T-helper 2 cell treated with Interferon-gamma antibody and Interleukin-4, amounts not matched to agents 5 μg/mL and 100 μg/mL, for 36 hours (primary cell): Measurements from ENCODE around the gene LMBR1L.

Experiments
- DNase-seq: peaks from one replicate; pipeline ENCODE4 v3.0.0; 2021; ENCODE audit warnings: low spot score
- H3K27ac Mint-ChIP-seq: one replicate; pipeline ENCODE4 v1.8.0; 2021; ENCODE audit warnings: mild to moderate bottlenecking, mixed read lengths
- H3K27me3 Mint-ChIP-seq: one replicate; pipeline ENCODE4 v1.8.0; 2021; ENCODE audit warnings: low read depth, mixed read lengths
- H3K36me3 Mint-ChIP-seq: one replicate; pipeline ENCODE4 v1.8.0; 2021; ENCODE audit warnings: low read depth, mixed read lengths
- H3K4me1 Mint-ChIP-seq: one replicate; pipeline ENCODE4 v1.8.0; 2021; ENCODE audit warnings: low read depth, mixed read lengths
- H3K4me3 Mint-ChIP-seq: one replicate; pipeline ENCODE4 v1.8.0; 2022; ENCODE audit warnings: mild to moderate bottlenecking, moderate library complexity, mixed read lengths
- H3K9me3 Mint-ChIP-seq: one replicate; pipeline ENCODE4 v1.8.0; 2021; ENCODE audit warnings: mixed read lengths

The LMBR1L gene

DNA sequence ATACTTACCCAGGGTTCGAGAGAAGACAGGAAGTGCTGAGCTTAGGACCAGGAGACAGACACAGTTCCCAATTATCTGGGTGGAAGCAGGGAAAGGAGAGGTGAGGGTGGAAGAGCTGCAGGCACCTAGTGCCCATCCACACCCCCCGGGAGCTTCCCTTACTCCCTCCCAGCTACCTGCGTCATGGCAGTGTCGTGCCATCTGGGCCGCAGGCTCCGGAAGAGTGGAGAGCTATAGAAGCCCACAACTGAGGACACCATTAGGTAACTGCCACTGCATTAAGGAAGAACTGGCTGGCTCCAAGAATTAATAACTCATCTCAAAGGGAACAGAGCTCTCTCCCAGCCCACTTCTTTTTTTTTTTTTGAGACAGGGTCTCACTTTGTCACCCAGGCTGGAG, 10.3 kb downstream of the LMBR1L start:
- H3K4me1 Mint-ChIP-seq, result peaks cover 3% of the 10 kb centered on the region
- no peak for DNase-seq
- H3K27ac Mint-ChIP-seq, result no peak overlapping the region
- no peak overlapping the region for H3K4me3 Mint-ChIP-seq
- H3K27me3 Mint-ChIP-seq, result peaks cover 7% of the 10 kb centered on the region
- no peaks in the 10 kb centered on the region for H3K9me3 Mint-ChIP-seq
- H3K36me3 Mint-ChIP-seq, result peaks cover 32% of the 10 kb centered on the region

- H3K36me3 Mint-ChIP-seq, result peaks cover 26% of the 10 kb centered on the region
- peaks cover 3% of the 10 kb centered on the region for H3K4me1 Mint-ChIP-seq
- peaks cover 22% of the 10 kb centered on the region for H3K27me3 Mint-ChIP-seq
- no peak overlapping the region for H3K4me3 Mint-ChIP-seq
- H3K27ac Mint-ChIP-seq, result no peak overlapping the region
- no peak for DNase-seq
- no peaks in the 10 kb centered on the region for H3K9me3 Mint-ChIP-seq
Measured at GRCh38 chr12:49098703-49099102, 11.9 kb downstream of the LMBR1L start.

DNA sequence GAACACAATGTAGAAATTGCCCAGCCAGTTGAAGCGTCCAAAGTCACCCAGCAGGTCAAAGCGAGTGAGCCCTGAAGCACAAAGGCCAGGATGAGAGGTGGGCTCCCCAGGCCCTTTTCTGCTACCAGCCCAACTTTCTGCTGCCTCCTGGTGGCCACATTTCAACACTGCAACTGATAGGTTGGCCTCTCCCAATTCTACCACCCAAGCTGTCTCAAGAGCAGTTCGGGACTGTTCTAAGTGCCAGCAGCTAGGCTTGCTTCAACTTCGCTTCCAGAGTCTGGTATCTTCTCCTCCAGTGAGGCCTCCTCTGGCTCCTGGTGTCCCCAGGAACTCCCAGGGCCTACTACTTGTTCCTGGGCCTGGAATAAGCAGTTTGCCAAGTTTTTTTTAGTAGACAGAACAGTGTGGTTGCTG, 12.6 kb downstream of the LMBR1L start:
- Mint-ChIP-seq H3K27me3 (peaks cover 29% of the 10 kb centered on the region), H3K4me3 (no peak overlapping the region), H3K27ac (no peak overlapping the region), H3K36me3 (peaks cover 24% of the 10 kb centered on the region), H3K4me1 (peaks cover 9% of the 10 kb centered on the region), H3K9me3 (no peaks in the 10 kb centered on the region)
- DNase-seq, result peak; percentile 31

GRCh38 chr12:49097381-49097780, 13.3 kb downstream of the LMBR1L start:
- DNase-seq, result no peak
- Mint-ChIP-seq H3K27me3 (peaks cover 35% of the 10 kb centered on the region), H3K27ac (no peak overlapping the region), H3K4me1 (peaks cover 12% of the 10 kb centered on the region), H3K9me3 (no peaks in the 10 kb centered on the region), H3K4me3 (no peak overlapping the region), H3K36me3 (peaks cover 24% of the 10 kb centered on the region)

DNA sequence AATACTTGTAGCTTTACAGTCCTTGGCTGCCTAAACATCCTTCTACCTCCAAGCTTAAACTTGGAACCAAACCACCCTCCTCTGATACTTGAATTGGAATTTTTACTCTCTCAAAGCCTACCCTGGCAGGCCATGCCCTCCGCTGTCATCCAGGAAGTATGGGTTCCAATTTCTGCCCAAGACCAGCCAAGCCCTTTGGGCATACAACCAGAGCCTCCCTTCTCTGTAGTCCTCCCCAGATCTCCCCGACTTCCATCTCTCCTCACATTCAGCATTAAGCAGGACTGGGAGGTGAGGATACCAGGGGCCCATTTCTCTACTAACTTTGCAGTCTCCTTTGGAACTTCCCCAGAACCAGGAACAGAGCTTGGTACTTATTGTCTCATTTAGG, 15.7 kb downstream of the LMBR1L start:
- Mint-ChIP-seq H3K4me3 (no peak overlapping the region), H3K9me3 (no peaks in the 10 kb centered on the region), H3K27me3 (peaks cover 58% of the 10 kb centered on the region), H3K4me1 (peaks cover 28% of the 10 kb centered on the region), H3K27ac (no peak overlapping the region), H3K36me3 (peaks cover 13% of the 10 kb centered on the region)
- DNase-seq, result no peak

DNA sequence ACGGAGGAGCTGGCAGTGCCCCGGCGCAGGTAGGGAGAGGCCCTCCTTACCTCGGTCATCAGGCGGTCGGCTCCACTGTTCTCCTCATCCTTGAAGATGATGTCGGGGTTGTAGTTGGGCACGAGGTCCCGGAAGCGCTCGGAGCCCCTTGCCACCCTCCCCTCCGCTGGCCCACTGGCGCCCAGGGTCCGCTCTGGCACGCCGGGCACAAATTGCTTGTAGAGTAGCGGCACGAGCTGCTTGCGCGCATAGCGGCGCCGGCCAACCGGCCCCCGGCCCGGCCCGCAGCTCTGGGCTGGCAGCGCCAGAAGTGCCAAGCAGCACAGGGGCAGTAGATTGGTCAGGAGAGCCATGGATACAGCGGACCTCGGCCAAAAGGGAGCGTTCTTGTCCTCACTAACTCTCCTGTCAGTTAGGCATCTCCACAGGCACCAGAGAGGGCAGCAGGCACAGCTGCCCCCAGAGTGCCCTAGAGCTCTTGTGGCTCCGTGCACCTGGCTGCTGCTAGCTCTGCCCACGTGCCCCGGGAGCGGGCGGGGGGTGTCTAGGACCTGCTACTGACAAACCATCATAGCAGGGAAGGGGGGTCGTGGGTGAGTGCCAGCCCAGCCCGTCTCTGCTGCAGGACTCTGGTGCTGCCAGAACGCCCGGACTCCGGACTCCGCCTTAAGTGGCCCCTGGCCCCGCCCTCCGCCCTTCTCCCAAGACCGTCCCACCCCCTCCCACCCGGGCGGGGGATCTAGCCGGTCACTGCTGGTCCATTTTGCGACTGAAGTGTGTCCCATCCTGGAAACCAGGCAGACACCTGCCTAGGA, 16.3 kb downstream of the LMBR1L start, which contains the start of gene DHH:
Gene DHH, minus strand, starts transcription at position 642 of the 815 bp plus-strand sequence. Its CDS starts 289 bp downstream, at position 353.
- no peak for DNase-seq
- H3K36me3 Mint-ChIP-seq, result peaks cover 9% of the 10 kb centered on the region
- no peaks in the 10 kb centered on the region for H3K9me3 Mint-ChIP-seq
- peaks cover 31% of the 10 kb centered on the region for H3K4me1 Mint-ChIP-seq
- peaks cover 62% of the 10 kb centered on the region for H3K27me3 Mint-ChIP-seq
- H3K4me3 Mint-ChIP-seq, result no peak within 1 kb of the TSS
- H3K27ac Mint-ChIP-seq, result no peak within 1 kb of the TSS

- H3K4me3 Mint-ChIP-seq, result no peak overlapping the region
- peaks cover 32% of the 10 kb centered on the region for H3K4me1 Mint-ChIP-seq
- no peaks in the 10 kb centered on the region for H3K9me3 Mint-ChIP-seq
- no peak for DNase-seq
- peaks cover 67% of the 10 kb centered on the region for H3K27me3 Mint-ChIP-seq
- H3K36me3 Mint-ChIP-seq, result peaks cover 9% of the 10 kb centered on the region
- no peak overlapping the region for H3K27ac Mint-ChIP-seq
Measured at GRCh38 chr12:49093792-49094159, 16.9 kb downstream of the LMBR1L start.

GRCh38 chr12:49092816-49093406, 17.7 kb downstream of the LMBR1L start:
- H3K4me1 Mint-ChIP-seq, result peaks cover 40% of the 10 kb centered on the region

DNA sequence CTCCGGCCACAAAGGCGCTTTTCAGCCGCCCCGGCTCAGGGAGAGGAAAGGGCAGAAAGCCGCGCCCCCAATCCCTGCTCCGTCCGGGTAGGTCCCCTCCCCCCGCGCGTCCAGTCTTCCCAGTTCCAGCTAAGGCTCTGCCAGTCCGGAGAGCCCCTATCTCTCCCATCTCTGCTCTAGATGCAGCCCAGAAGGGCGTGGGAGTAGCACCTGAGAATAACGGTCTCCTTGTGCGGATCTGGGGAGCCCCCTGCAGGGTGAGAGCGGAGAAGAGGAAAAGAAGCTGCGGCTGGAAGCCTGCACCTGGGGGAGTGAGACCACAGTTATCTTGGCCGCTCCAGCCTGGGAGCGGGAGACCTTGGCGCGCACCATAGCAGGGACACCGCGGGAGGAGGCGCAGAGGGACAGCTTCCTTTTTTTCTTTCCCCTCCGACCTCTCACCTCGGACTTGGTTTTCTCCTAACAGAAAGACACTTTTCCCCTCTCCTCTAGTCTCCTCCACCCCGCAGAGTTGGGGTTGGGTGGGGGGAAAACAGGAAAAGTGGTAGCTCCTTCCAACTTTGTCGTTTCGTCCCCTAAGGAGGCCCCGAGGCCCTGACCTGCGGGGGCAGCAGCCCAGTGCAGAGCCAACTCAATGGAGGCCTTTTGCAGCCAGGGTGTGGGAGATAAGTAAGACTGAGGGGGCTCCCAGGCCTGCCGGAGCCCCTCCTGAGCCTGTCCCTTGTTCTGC, 18.4 kb downstream of the LMBR1L start:
- DNase-seq, result peak; percentile 53
- peaks cover 4% of the 10 kb centered on the region for H3K36me3 Mint-ChIP-seq
- H3K27me3 Mint-ChIP-seq, result peaks cover 72% of the 10 kb centered on the region
- peaks cover 47% of the 10 kb centered on the region for H3K4me1 Mint-ChIP-seq
- no peaks in the 10 kb centered on the region for H3K9me3 Mint-ChIP-seq
- no peak overlapping the region for H3K27ac Mint-ChIP-seq
- peak overlapping the region; percentile 60 for H3K4me3 Mint-ChIP-seq

More at GRCh38 chr12:49092816-49093406, 17.7 kb downstream of the LMBR1L start:
- no peak overlapping the region for H3K4me3 Mint-ChIP-seq
- peaks cover 72% of the 10 kb centered on the region for H3K27me3 Mint-ChIP-seq
- H3K9me3 Mint-ChIP-seq, result no peaks in the 10 kb centered on the region
- H3K27ac Mint-ChIP-seq, result no peak overlapping the region
- peaks cover 4% of the 10 kb centered on the region for H3K36me3 Mint-ChIP-seq
- no peak for DNase-seq

DNA sequence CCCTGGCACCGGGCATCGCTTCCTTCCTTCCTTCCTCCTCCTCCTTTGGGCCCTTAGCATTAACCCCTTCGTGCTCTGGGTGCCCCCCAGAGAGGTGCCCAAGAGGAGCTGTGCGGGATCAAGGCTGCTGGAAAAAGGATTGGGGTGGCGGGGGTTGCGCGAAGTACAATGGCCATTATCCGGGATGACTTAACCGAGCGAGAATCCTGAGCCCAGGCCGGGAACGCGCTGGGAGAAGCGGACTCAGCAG, 18.9 kb downstream of the LMBR1L start:
- peak overlapping the region; percentile 10 for H3K4me3 Mint-ChIP-seq
- DNase-seq, result no peak
- peaks cover 51% of the 10 kb centered on the region for H3K4me1 Mint-ChIP-seq

GRCh38 chr12:49091056-49091835, 19.4 kb downstream of the LMBR1L start:
- Mint-ChIP-seq H3K27me3 (peaks cover 72% of the 10 kb centered on the region), H3K4me1 (peaks cover 53% of the 10 kb centered on the region), H3K36me3 (peaks cover 4% of the 10 kb centered on the region), H3K9me3 (no peaks in the 10 kb centered on the region), H3K27ac (no peak overlapping the region), H3K4me3 (peak overlapping the region; percentile 54)
- DNase-seq, result no peak

More for the DNA sequence above, 18.9 kb downstream of the LMBR1L start:
- Mint-ChIP-seq H3K36me3 (peaks cover 4% of the 10 kb centered on the region), H3K27ac (no peak overlapping the region), H3K9me3 (no peaks in the 10 kb centered on the region), H3K27me3 (peaks cover 72% of the 10 kb centered on the region)

GRCh38 chr12:49089821-49090773, 20.6 kb downstream of the LMBR1L start:
- H3K4me3 Mint-ChIP-seq, result peak overlapping the region; percentile 76
- DNase-seq, result peak; percentile 41
- peaks cover 53% of the 10 kb centered on the region for H3K4me1 Mint-ChIP-seq
- H3K27me3 Mint-ChIP-seq, result peaks cover 64% of the 10 kb centered on the region
- H3K9me3 Mint-ChIP-seq, result no peaks in the 10 kb centered on the region
- H3K36me3 Mint-ChIP-seq, result no peaks in the 10 kb centered on the region
- H3K27ac Mint-ChIP-seq, result no peak overlapping the region

DNA sequence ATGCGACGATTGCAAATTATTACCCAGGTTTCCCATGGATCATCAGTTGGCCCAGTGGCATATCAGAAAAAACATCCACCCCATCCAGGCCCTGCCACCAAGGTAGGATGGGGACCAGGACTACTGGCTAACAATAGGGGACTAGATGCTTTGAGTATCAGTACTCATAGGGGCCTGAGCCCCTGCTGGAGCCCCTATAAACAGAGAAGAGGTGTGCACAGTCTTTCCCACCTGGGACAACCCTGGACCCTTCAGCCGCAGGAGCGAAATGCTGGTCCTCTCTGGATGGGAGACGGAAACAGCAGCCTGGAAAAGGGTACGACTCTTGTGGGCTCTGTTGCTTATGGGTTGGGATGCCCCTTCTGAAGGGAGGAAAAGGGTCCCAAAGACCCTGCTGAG, 21.7 kb downstream of the LMBR1L start:
- peak overlapping the region; percentile 57 for H3K4me3 Mint-ChIP-seq
- H3K9me3 Mint-ChIP-seq, result no peaks in the 10 kb centered on the region
- no peaks in the 10 kb centered on the region for H3K36me3 Mint-ChIP-seq
- no peak for DNase-seq
- peaks cover 53% of the 10 kb centered on the region for H3K4me1 Mint-ChIP-seq
- H3K27me3 Mint-ChIP-seq, result peaks cover 54% of the 10 kb centered on the region
- no peak overlapping the region for H3K27ac Mint-ChIP-seq
